H9 (cell line): ENCODE results near the gene GCK. TPM values are rescaled to one million over a fixed set of nuclear protein-coding genes. Genes with fewer than 3 reads are reported as not detected.

Experiments
- DNase-seq: peaks from one replicate; pipeline ENCODE4 v3.0.0-alpha.2; 2017
- H2AFZ ChIP-seq: one replicate; pipeline ENCODE4 v1.6.1; 2013; ENCODE audit warnings: mild to moderate bottlenecking, low read length, control low read depth, moderate library complexity
- H2AK5ac ChIP-seq: 2 replicates; pipeline ENCODE4 v1.6.1; 2013; ENCODE audit warnings: low read length, control low read depth, mixed read lengths; ENCODE audit not compliant: insufficient read length
- H2BK120ac ChIP-seq: one replicate; pipeline ENCODE4 v1.6.1; 2013; ENCODE audit warnings: low read depth, mild to moderate bottlenecking, low read length, control low read depth, inconsistent platforms; ENCODE audit not compliant: poor library complexity, severe bottlenecking
- H2BK12ac ChIP-seq: 2 replicates; pipeline ENCODE4 v1.6.1; 2013; ENCODE audit warnings: low read length, control low read depth, mixed read lengths, low read depth; ENCODE audit not compliant: insufficient read length
- H2BK15ac ChIP-seq: 2 replicates; pipeline ENCODE4 v1.6.1; 2013; ENCODE audit warnings: low read depth, low read length, control low read depth
- H2BK20ac ChIP-seq: one replicate; pipeline ENCODE4 v1.6.1; 2013; ENCODE audit warnings: low read depth, mild to moderate bottlenecking, low read length, control low read depth, inconsistent platforms; ENCODE audit not compliant: poor library complexity, severe bottlenecking
- H2BK5ac ChIP-seq: 2 replicates; pipeline ENCODE4 v1.6.1; 2013; ENCODE audit warnings: low read length, control low read depth, mixed read lengths; ENCODE audit not compliant: insufficient read length
- H3K14ac ChIP-seq: 2 replicates; pipeline ENCODE4 v1.6.1; 2013; ENCODE audit warnings: low read length, control low read depth; ENCODE audit not compliant: insufficient read depth
- H3K18ac ChIP-seq: 2 replicates; pipeline ENCODE4 v1.6.1; 2013; ENCODE audit warnings: low read depth, mild to moderate bottlenecking, mixed read lengths, low read length, control low read depth; ENCODE audit not compliant: insufficient read length
- H3K23ac ChIP-seq: 2 replicates; pipeline ENCODE4 v1.6.1; 2013; ENCODE audit warnings: low read length, control low read depth, mixed read lengths, low read depth; ENCODE audit not compliant: insufficient read length
- H3K23me2 ChIP-seq: 2 replicates; pipeline ENCODE4 v1.6.1; 2013; ENCODE audit warnings: low read depth, mild to moderate bottlenecking, mixed read lengths, low read length, control low read depth; ENCODE audit not compliant: insufficient read length, poor library complexity, severe bottlenecking
- H3K27ac ChIP-seq: 2 replicates; pipeline ENCODE4 v1.5.1; 2013; ENCODE audit warnings: low read length, control low read depth, mixed read lengths, low read depth; ENCODE audit not compliant: insufficient read length
- H3K27me3 ChIP-seq: 2 replicates; pipeline ENCODE4 v1.6.1; 2013; ENCODE audit warnings: low read length, control low read depth, inconsistent platforms; ENCODE audit not compliant: insufficient read depth
- H3K4ac ChIP-seq: 2 replicates; pipeline ENCODE4 v1.6.1; 2013; ENCODE audit warnings: low read depth, mild to moderate bottlenecking, control low read depth, inconsistent platforms, low read length, moderate library complexity
- H3K4me1 ChIP-seq: 2 replicates; pipeline ENCODE4 v1.6.1; 2013; ENCODE audit warnings: low read length, control low read depth, inconsistent platforms; ENCODE audit not compliant: insufficient read depth
- H3K4me2 ChIP-seq: 2 replicates; pipeline ENCODE4 v1.6.1; 2013; ENCODE audit warnings: low read length, control low read depth, mixed read lengths; ENCODE audit not compliant: insufficient read length, insufficient read depth
- H3K56ac ChIP-seq: 2 replicates; pipeline ENCODE4 v1.6.1; 2013; ENCODE audit warnings: low read depth, mild to moderate bottlenecking, mixed read lengths, low read length, control low read depth; ENCODE audit not compliant: insufficient read length
- H3K79me1 ChIP-seq: 2 replicates; pipeline ENCODE4 v1.6.1; 2013; ENCODE audit warnings: low read depth, mild to moderate bottlenecking, moderate library complexity, low read length, control low read depth, inconsistent platforms; ENCODE audit not compliant: insufficient read depth, poor library complexity, severe bottlenecking
- H3K79me2 ChIP-seq: 2 replicates; pipeline ENCODE4 v1.6.1; 2013; ENCODE audit warnings: low read length, control low read depth, inconsistent platforms; ENCODE audit not compliant: insufficient read depth
- H3K9ac ChIP-seq: 2 replicates; pipeline ENCODE4 v1.6.1; 2013; ENCODE audit warnings: low read length, control low read depth, mixed read lengths; ENCODE audit not compliant: insufficient read length; ENCODE audit errors: extremely low read depth
- H3K9me3 ChIP-seq: one replicate; pipeline ENCODE4 v1.6.1; 2013; ENCODE audit warnings: low read depth, low read length, inconsistent platforms; ENCODE audit not compliant: control insufficient read depth
- H3T11ph ChIP-seq: one replicate; pipeline ENCODE4 v1.6.1; 2013; ENCODE audit warnings: mild to moderate bottlenecking, low read length, control low read depth, inconsistent platforms
- H4K20me1 ChIP-seq: one replicate; pipeline ENCODE4 v1.6.1; 2013; ENCODE audit not compliant: control insufficient read depth, insufficient read length, insufficient read depth
- H4K5ac ChIP-seq: 2 replicates; pipeline ENCODE4 v1.6.1; 2013; ENCODE audit warnings: low read depth, mild to moderate bottlenecking, mixed read lengths, low read length, control low read depth; ENCODE audit not compliant: insufficient read length
- H4K8ac ChIP-seq: replicated peaks from 2 replicates; pipeline ENCODE4 v1.6.1; 2013; ENCODE audit warnings: low read length, control low read depth, mixed read lengths, low read depth; ENCODE audit not compliant: insufficient read length
- H4K91ac ChIP-seq: 2 replicates; pipeline ENCODE4 v1.6.1; 2013; ENCODE audit warnings: low read depth, mild to moderate bottlenecking, moderate library complexity, mixed read lengths, low read length, control low read depth; ENCODE audit not compliant: insufficient read length
- H3K27ac Mint-ChIP-seq, 3 experiments: 2 replicates in 2 of 3; 3 replicates in 1 of 3; pipeline ENCODE4 v1.8.0; 2020 to 2021; ENCODE audit warnings: mixed read lengths in 3 of 3, mild to moderate bottlenecking in 1 of 3, moderate library complexity in 1 of 3
- H3K27me3 Mint-ChIP-seq: 2 replicates; pipeline ENCODE4 v1.8.0; 2021; ENCODE audit warnings: low read depth, mild to moderate bottlenecking, moderate library complexity, mixed read lengths
- H3K36me3 Mint-ChIP-seq, 3 experiments: 2 replicates in 2 of 3; 3 replicates in 1 of 3; pipeline ENCODE4 v1.8.0; 2020 to 2021; ENCODE audit warnings: low read depth in 3 of 3, mixed read lengths in 3 of 3; ENCODE audit not compliant: insufficient read depth in 1 of 3
- H3K4me1 Mint-ChIP-seq, 2 experiments: 2 replicates each; pipeline ENCODE4 v1.8.0; 2020; ENCODE audit warnings: mixed read lengths in 2 of 2
- H3K4me3 Mint-ChIP-seq, 2 experiments: 2 replicates in 1 of 2; 3 replicates in 1 of 2; pipeline ENCODE4 v1.8.0; 2020 to 2021; ENCODE audit warnings: mild to moderate bottlenecking in 2 of 2, mixed read lengths in 2 of 2, moderate library complexity in 1 of 2
- H3K9me3 Mint-ChIP-seq, 2 experiments: 2 replicates in 1 of 2; 3 replicates in 1 of 2; pipeline ENCODE4 v1.8.0; 2020; ENCODE audit warnings: mild to moderate bottlenecking in 2 of 2, mixed read lengths in 2 of 2, moderate library complexity in 1 of 2
- WGBS: extraction: QIAGEN DNeasy Blood & Tissue Kit; methylation state at CpG from one replicate; pipeline ENCODE4 v1.1.7; 2013; ENCODE audit warnings: missing lambda C conversion rate, low lambda C conversion rate, mixed read lengths; ENCODE audit not compliant: insufficient read length; ENCODE audit errors: extremely low coverage; 5-methylcytosine and 5-hydroxymethylcytosine counted together
- total RNA-seq: library from RNA; stranded (reverse); gene quantifications from 2 replicates; pipeline ENCODE4 v1.2.1, GENCODE V29; 2021
- TF ChIP-seq, protein P1 (sequence below): fragments of 200-600 bp; sonication (generic); conservative IDR thresholded peaks from 3 replicates; pipeline ENCODE4 v1.8.0; 2021; ENCODE audit warnings: antibody characterized with exemption, mild to moderate bottlenecking

GCK gene
- total RNA-seq, 1 experiment from 2014 or later = 0.98 TPM

DNA sequence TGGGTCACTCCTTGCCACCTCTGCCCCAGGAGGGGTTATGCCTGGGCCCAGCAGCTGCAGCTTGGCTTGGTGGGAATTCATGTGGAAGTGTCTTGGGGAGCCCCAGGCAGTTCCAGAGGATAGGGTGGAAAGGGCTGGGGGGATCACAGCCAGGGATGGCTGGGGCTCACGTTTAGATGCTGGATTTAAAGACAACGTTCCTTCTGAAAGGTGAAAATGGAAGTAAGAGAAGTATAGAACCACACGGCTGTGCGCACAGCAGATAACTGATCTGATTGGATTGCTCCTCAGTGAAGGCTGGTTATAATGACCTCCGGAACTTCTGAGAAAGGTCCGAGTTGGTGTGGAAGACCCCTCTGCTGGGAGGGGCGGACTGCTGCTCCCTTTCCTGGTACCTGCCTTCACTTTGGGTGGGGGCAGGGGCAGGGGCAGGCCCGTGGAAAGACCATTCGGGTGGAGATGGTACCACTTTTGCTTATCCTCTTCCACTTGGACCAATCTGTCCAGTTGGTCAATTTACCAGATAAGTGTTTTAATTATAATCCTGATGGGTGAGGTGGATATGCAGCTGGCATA is 40.2 kb downstream of the GCK start:
- no peaks in the 10 kb centered on the region for H4K20me1 ChIP-seq
- TF ChIP-seq, protein P1, sequence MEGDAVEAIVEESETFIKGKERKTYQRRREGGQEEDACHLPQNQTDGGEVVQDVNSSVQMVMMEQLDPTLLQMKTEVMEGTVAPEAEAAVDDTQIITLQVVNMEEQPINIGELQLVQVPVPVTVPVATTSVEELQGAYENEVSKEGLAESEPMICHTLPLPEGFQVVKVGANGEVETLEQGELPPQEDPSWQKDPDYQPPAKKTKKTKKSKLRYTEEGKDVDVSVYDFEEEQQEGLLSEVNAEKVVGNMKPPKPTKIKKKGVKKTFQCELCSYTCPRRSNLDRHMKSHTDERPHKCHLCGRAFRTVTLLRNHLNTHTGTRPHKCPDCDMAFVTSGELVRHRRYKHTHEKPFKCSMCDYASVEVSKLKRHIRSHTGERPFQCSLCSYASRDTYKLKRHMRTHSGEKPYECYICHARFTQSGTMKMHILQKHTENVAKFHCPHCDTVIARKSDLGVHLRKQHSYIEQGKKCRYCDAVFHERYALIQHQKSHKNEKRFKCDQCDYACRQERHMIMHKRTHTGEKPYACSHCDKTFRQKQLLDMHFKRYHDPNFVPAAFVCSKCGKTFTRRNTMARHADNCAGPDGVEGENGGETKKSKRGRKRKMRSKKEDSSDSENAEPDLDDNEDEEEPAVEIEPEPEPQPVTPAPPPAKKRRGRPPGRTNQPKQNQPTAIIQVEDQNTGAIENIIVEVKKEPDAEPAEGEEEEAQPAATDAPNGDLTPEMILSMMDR = no peak
- H2BK20ac ChIP-seq = no peak overlapping the region
- no peak overlapping the region for H3K23ac ChIP-seq
- H2BK15ac ChIP-seq = no peak overlapping the region
- H3K79me2 ChIP-seq = no peaks in the 10 kb centered on the region
- H2BK12ac ChIP-seq = no peak overlapping the region
- H3K27ac ChIP-seq = no peak overlapping the region
- H3K9me3 ChIP-seq = no peaks in the 10 kb centered on the region
- H3K4me3 Mint-ChIP-seq = no peak overlapping the region
- H3K14ac ChIP-seq = no peak overlapping the region
- no peak overlapping the region for H3K18ac ChIP-seq
- H3T11ph ChIP-seq = no peak overlapping the region
- no peak overlapping the region for H3K56ac ChIP-seq
- H3K36me3 Mint-ChIP-seq = no peaks in the 10 kb centered on the region
- H4K8ac ChIP-seq = no peak overlapping the region
- H3K9me3 Mint-ChIP-seq = no peaks in the 10 kb centered on the region
- H3K27me3 ChIP-seq = peaks cover 8% of the 10 kb centered on the region; the same call in 1 of the 2 replicates
- no peak overlapping the region for H3K4me2 ChIP-seq
- H2AK5ac ChIP-seq = no peak overlapping the region
- H3K27ac Mint-ChIP-seq = no peak overlapping the region
- H3K4me1 ChIP-seq = no peaks in the 10 kb centered on the region
- no peak overlapping the region for H4K5ac ChIP-seq
- no peak overlapping the region for H4K91ac ChIP-seq
- no CpG with 5 or more reads among the region's 9 CpGs for WGBS
- H3K23me2 ChIP-seq = peaks cover 9% of the 10 kb centered on the region
- H2BK120ac ChIP-seq = no peak overlapping the region
- no peak overlapping the region for H3K4ac ChIP-seq
- peak; percentile 21 for DNase-seq
- no peak overlapping the region for H2BK5ac ChIP-seq
- no peak overlapping the region for H2AFZ ChIP-seq
- H3K79me1 ChIP-seq = no peaks in the 10 kb centered on the region
- H3K9ac ChIP-seq = no peak overlapping the region
- H3K4me1 Mint-ChIP-seq = peaks cover 14 to 27% of the 10 kb centered on the region in 2 experiments
- peaks cover 43% of the 10 kb centered on the region for H3K27me3 Mint-ChIP-seq
